ENCODE data around the gene ATP8A2. TPM values are rescaled to one million over a fixed set of nuclear protein-coding genes. Genes with fewer than 3 reads are reported as not detected.
"Not testable (repeated sequence)": the region's sequence is repeated elsewhere in the genome, so short reads cannot be mapped to it uniquely, and the experiment has no call there.

Gene ATP8A2
- polyA plus RNA-seq, 3 donors from 2014 or later, result 0.20 to 0.38 TPM; not detected in 1

DNA sequence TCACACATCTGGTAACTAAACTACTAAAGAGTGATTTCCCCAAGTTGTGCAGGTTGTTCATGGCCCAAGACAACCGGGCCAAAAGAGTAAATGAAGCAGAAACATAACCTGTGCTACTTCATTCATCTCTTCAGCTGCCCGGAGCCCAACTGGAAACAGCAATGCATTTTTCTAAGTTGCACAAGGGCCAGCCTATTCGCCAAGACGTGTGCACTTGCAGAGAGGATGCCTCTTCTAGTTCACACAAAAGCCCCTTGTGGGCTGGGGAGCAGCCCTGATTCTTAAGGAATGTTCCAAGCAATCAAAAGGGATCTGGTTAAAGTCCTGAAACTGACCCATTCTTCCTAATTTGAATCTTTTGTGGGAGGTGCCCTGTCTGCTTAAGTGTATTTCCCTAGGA is 404.2 kb downstream of the ATP8A2 start:
- Mint-ChIP-seq H3K4me1 (no peaks in the 10 kb centered on the region), H3K4me3 (no peak overlapping the region), H3K27ac (no peak overlapping the region), H3K36me3 (no peaks in the 10 kb centered on the region), H3K9me3 (no peaks in the 10 kb centered on the region), H3K27me3 (ENCODE audit: low read depth in 3 of 3) (peaks cover 0 to 8% (median 0%) of the 10 kb centered on the region in 3 donors)
- no peak for DNase-seq

DNA sequence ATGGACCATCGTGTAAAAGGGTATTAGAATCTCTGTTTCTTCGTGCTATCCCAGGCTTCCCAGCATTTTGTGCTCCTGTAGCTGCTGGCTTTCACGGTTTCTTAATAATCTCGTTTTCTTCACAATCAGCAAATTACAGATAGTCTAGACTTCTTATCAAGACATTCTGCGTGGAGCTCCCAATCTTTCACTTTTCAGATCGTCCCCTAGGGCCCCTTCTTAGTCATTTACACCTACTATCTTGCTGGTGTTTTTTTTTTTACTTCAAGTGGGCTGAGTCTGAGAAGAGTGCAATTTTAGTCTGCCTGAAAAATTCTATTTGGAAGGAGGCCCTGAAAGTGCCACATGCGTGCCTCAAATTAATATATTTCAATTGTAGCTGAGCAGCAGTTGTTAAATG is 404.9 kb downstream of the ATP8A2 start:
- no peak for DNase-seq
- no peaks in the 10 kb centered on the region for H3K4me1 Mint-ChIP-seq
- no peak overlapping the region for H3K4me3 Mint-ChIP-seq
- H3K9me3 Mint-ChIP-seq, result no peaks in the 10 kb centered on the region
- no peaks in the 10 kb centered on the region for H3K36me3 Mint-ChIP-seq
- H3K27ac Mint-ChIP-seq, result no peak overlapping the region
- peaks cover 0 to 8% (median 0%) of the 10 kb centered on the region in 3 donors for H3K27me3 Mint-ChIP-seq (ENCODE audit: low read depth in 3 of 3)

DNA sequence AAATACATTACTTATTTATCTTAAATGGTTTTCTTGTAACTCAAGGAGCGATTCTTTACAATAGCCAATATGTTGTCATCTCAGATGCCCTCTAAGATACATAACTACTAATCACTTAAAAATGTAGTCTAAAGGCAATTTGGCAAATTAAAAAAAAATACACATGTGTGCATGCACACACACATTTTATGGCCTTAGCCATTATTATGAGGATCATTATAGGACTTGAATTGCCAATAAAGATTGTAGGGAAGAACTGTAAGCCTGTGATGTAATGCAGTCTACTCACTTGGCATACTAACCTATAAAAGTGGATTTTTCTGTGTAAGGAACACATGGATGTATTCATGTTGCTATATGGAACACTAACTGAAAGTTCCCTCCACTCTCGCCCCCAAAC is 405.7 kb downstream of the ATP8A2 start:
- Mint-ChIP-seq H3K4me1 (no peaks in the 10 kb centered on the region), H3K4me3 (no peak overlapping the region), H3K27ac (no peak overlapping the region), H3K27me3 (ENCODE audit: low read depth in 3 of 3) (peaks cover 0 to 4% (median 0%) of the 10 kb centered on the region in 3 donors), H3K9me3 (no peaks in the 10 kb centered on the region), H3K36me3 (no peaks in the 10 kb centered on the region)
- DNase-seq, result no peak

DNA sequence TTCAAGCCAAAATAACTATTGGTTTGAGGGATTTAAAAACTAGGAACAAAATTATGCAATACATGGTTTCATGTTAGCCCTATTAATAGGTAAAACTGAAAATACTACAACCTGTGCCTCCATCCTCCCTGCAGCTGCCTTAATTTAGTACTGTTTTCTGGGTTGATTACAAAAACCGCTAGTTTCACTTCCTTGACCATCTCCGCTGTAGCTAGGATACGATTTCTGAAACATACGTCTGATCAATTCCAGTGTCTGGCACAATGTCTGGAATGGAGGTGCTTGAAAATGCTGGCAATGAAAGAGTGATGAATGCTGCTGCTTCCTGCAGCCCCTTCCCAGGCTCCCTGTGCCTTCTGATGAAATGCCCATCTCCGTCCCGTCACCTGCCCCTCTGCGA is 406.6 kb downstream of the ATP8A2 start:
- Mint-ChIP-seq H3K27me3 (ENCODE audit: low read depth in 3 of 3) (peaks cover 0 to 4% (median 0%) of the 10 kb centered on the region in 3 donors), H3K9me3 (no peaks in the 10 kb centered on the region), H3K4me3 (no peak overlapping the region), H3K36me3 (no peaks in the 10 kb centered on the region), H3K27ac (no peak overlapping the region), H3K4me1 (no peaks in the 10 kb centered on the region)
- DNase-seq, result no peak

DNA sequence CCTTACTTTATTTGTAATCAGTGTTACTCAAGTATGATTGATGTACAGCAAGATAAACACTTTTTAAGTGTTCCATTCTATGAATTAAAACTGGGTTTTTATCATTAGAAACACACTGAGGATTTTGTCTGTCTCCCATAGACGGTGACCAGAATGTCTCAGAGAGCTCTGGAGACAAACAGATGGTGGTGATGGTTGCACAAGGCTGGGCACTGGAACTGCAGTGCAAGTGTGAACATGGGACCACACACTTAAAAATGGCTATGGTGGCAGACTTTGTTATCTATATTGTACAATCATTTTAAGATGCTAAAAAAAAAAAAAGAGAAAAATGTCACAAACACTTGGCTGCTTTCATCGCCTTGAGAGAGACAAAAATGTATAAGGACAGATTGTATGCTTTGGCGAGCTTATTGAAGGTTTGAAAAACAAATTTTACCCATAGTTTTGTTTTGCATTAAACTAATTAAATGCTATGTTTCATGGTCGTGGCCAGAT is 407.1 kb downstream of the ATP8A2 start:
- no peak overlapping the region for H3K27ac Mint-ChIP-seq

DNA sequence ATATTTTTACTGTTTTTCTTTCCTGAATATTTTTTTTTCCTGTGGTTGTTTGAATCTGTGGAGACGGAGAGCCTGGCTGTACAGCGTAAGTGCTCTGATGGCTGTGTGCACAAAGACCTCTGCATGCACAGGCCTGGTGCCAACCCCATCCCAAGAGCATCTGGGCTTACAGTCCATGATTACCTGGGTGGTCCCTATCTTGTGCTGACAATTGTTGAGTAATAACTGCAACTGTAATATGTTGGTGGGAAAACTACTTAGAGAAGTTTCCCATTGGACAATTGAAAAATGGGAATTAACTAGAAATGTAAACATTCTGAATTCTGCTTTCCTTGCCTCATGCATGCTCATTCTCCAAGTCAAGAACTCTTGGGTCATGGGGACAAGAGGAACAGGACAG is 411.3 kb downstream of the ATP8A2 start:
- Mint-ChIP-seq H3K27ac (no peak overlapping the region), H3K4me3 (no peak overlapping the region), H3K4me1 (no peaks in the 10 kb centered on the region), H3K27me3 (ENCODE audit: low read depth in 3 of 3) (peaks cover 0 to 2% (median 0%) of the 10 kb centered on the region in 3 donors), H3K9me3 (no peaks in the 10 kb centered on the region), H3K36me3 (no peaks in the 10 kb centered on the region)
- DNase-seq, result no peak

More for the DNA sequence above, 407.1 kb downstream of the ATP8A2 start:
- DNase-seq, result no peak
- Mint-ChIP-seq H3K27me3 (ENCODE audit: low read depth in 3 of 3) (peaks cover 0 to 4% (median 0%) of the 10 kb centered on the region in 3 donors), H3K4me1 (no peaks in the 10 kb centered on the region), H3K4me3 (no peak overlapping the region), H3K9me3 (no peaks in the 10 kb centered on the region), H3K36me3 (no peaks in the 10 kb centered on the region)

DNA sequence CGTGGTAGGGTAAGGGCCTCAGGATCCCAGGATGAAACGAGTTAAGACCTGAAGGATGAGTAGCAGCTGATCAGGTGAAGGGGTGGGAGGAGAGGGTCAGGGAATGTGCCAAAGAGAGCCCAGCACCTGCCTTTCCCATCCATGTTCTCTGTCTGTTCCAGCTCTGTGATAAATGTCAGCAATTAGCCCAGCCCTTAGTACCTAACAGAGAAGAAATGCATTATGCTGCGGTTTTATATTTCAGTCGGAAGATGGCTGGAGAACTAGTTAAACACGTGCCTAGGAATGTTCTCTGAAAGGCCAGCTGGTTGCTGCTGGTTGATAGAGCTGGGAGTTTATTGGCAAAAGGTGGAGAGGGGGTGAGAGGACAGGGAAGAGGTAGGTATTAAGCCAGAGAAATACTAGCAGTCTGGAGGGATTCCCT is 411.8 kb downstream of the ATP8A2 start:
- Mint-ChIP-seq H3K4me1 (no peaks in the 10 kb centered on the region), H3K27ac (no peak overlapping the region), H3K4me3 (no peak overlapping the region), H3K36me3 (no peaks in the 10 kb centered on the region), H3K27me3 (ENCODE audit: low read depth in 3 of 3) (peaks cover 0 to 2% (median 0%) of the 10 kb centered on the region in 3 donors), H3K9me3 (no peaks in the 10 kb centered on the region)
- no peak for DNase-seq

DNA sequence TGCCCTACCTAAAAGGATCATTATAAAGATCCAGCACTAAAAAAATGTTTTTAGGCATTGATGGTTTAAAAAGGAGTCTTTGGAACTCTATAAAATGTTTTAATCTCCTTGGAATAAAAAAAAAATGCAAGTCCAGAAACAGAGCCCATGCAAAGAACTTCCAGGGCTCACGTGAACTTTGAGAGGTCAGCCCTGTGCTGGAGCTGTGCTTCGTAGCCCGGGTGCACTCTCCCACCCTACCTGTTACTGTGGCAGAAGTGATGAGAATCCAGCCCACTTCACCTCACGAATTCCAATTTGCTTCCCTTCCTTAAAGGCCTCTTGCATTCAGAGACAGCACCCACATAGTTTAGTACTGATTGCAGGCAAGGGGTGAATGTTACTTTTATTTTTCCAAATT is 412.3 kb downstream of the ATP8A2 start:
- H3K4me3 Mint-ChIP-seq, result no peak overlapping the region
- H3K4me1 Mint-ChIP-seq, result no peaks in the 10 kb centered on the region
- H3K9me3 Mint-ChIP-seq, result no peaks in the 10 kb centered on the region
- H3K27ac Mint-ChIP-seq, result no peak overlapping the region
- no peaks in the 10 kb centered on the region for H3K36me3 Mint-ChIP-seq
- peaks cover 0 to 2% (median 0%) of the 10 kb centered on the region in 3 donors for H3K27me3 Mint-ChIP-seq (ENCODE audit: low read depth in 3 of 3)
- no peak for DNase-seq

DNA sequence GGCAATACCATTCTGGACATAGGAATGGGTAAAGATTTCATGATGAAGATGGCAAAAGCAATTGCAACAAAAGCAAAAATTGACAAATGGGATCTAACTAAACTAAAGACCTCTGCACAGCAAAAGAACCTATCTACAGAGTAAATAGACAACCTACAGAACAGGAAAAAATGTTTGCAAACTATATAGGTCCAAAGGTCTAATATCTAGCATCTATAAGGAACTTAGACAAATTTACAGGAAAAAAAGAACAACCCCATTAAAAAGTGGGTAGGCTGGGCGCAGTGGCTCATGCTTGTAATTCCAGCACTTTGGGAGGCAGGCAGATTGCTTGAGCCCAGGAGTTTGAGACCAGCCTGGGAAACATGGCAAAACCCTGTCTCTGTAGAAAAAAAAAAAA is 418.4 kb downstream of the ATP8A2 start:
- not testable (repeated sequence) for H3K27ac Mint-ChIP-seq; H3K27me3 Mint-ChIP-seq (ENCODE audit: low read depth in 3 of 3); H3K36me3 Mint-ChIP-seq; H3K4me1 Mint-ChIP-seq; H3K9me3 Mint-ChIP-seq; H3K4me3 Mint-ChIP-seq; DNase-seq

DNA sequence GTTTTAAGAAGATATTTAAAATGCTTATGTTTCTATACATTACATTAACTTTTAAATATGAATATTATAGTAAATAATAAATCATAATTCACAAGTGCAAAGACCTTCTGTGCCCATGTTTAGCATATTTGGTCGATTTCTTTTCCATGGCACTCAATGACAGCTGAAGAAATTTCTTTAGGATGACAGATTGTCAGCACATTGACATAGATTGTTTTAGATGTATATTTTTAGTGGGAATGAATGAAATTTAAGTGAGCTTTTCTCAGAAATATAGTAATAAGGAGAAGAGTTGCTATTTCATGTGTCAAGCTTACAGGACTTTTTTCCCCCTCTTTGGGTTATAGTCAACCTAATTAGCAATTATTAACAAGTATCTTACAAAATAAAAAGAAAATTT is 423.5 kb downstream of the ATP8A2 start:
- Mint-ChIP-seq H3K9me3 (no peaks in the 10 kb centered on the region), H3K27ac (no peak overlapping the region), H3K4me1 (no peaks in the 10 kb centered on the region), H3K36me3 (peaks cover 0 to 3% (median 0%) of the 10 kb centered on the region in 3 donors), H3K27me3 (ENCODE audit: low read depth in 3 of 3) (peaks cover 0 to 1% (median 0%) of the 10 kb centered on the region in 3 donors), H3K4me3 (no peak overlapping the region)
- no peak for DNase-seq

DNA sequence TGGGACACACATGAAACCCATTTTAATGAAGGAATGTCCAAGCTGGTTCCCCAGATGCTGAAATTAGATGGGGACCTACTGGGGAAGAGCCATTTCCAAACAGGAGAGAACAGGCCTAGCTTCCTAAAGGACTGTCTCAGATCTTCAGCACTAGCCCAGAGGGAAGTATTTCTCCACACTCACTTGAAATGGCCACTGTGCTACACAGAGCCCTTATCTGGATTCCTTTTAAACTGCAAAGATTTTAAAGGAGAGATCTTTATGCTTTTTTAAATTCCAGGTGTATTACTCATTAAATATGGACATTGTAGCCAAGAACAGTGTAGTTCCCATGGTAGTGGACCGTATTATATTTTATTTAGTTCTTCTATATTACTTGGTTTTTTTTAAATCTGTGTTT is 424.7 kb downstream of the ATP8A2 start:
- no peak overlapping the region for H3K27ac Mint-ChIP-seq
- no peaks in the 10 kb centered on the region for H3K9me3 Mint-ChIP-seq
- DNase-seq, result no peak
- no peaks in the 10 kb centered on the region for H3K4me1 Mint-ChIP-seq
- peaks cover 0 to 1% (median 0%) of the 10 kb centered on the region in 3 donors for H3K27me3 Mint-ChIP-seq (ENCODE audit: low read depth in 3 of 3)
- peaks cover 0 to 3% (median 0%) of the 10 kb centered on the region in 3 donors for H3K36me3 Mint-ChIP-seq
- H3K4me3 Mint-ChIP-seq, result no peak overlapping the region

DNA sequence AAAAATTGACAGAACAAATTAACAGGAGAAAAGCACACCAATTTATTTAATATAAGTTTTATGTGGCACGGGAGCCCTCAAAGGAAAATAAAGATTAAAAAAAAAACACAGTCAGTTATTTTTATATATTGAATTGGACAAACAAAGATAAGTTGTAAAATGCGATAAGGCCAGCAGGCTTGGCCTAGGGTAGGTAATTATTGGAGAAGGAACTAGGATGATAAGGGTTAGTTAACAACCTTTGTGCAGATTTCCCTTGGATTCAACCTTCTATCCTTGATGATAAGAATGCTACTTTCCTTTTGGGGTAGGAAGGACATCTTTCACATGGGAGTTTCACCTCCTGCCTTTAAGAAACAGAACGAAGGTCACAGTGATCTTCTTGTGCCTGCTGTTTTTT is 427.2 kb downstream of the ATP8A2 start:
- Mint-ChIP-seq H3K27ac (no peak overlapping the region), H3K36me3 (no peaks in the 10 kb centered on the region), H3K4me3 (no peak overlapping the region), H3K27me3 (ENCODE audit: low read depth in 3 of 3) (no peaks in the 10 kb centered on the region), H3K9me3 (no peaks in the 10 kb centered on the region), H3K4me1 (peaks cover 7% of the 10 kb centered on the region in 2 donors)
- no peak for DNase-seq

DNA sequence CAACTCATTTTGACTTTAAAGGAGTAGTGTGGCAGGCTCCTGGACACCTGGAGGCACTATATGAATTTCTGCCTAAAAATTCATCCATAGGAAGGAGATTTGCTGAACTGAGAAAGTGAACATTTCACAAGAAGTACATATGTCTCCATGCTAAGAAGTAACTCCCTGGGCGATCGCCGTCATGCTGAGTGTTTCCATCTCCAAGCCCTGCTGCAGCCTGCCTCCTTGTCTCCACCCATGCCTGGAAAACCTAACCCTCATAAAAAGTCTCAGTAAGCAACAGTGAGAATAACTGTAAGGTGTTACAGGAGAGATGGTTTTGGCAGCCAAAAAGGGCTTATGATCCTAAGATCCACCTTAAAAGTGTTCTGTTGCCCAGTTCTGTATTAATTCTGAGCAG is 428.7 kb downstream of the ATP8A2 start:
- H3K4me3 Mint-ChIP-seq, result no peak overlapping the region
- no peaks in the 10 kb centered on the region for H3K9me3 Mint-ChIP-seq
- DNase-seq, result no peak
- H3K4me1 Mint-ChIP-seq, result peaks cover 7% of the 10 kb centered on the region in 2 donors
- no peaks in the 10 kb centered on the region for H3K27me3 Mint-ChIP-seq (ENCODE audit: low read depth in 3 of 3)
- no peak overlapping the region for H3K27ac Mint-ChIP-seq
- H3K36me3 Mint-ChIP-seq, result no peaks in the 10 kb centered on the region

DNA sequence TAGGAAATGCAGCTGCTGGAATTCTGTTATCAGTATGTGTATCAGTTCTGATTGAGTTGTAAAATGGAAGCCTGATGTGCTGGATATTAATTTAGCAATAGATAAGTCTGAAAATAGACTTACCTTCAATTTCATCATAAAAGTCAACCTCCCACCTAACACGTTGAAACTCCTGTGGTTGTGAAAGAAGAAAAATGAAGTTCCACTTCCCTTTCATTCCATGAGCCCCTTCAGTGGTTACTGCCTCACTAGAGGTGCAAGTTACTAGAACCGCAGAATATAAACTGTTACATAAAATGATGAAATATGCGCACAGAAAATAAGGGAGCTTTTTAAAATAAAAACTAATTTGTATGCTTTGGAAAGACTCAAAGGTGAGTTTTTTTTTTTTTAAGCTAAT is 430.8 kb downstream of the ATP8A2 start:
- Mint-ChIP-seq H3K27me3 (ENCODE audit: low read depth in 3 of 3) (no peaks in the 10 kb centered on the region), H3K4me1 (peaks cover 7% of the 10 kb centered on the region in 2 donors), H3K36me3 (no peaks in the 10 kb centered on the region), H3K9me3 (no peaks in the 10 kb centered on the region), H3K27ac (no peak overlapping the region), H3K4me3 (no peak overlapping the region)
- no peak for DNase-seq

DNA sequence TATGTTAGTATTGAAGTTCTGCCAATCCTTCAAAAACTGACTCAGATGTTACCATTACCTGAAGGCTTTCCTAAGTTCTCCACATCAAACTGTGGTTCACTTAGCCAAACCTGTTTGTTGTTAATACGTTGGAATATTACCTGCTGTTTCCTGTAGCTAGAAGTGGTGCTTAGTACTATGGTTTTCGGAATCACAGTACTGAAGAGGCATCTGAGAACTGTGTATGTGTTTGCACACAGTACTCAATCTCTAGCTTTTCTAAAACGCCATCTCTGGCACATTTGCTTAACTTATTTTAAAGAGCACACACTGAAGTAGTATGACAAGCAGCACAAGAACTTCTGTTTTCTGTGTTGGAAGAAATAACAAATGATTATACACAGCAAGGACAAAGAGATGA is 431.9 kb downstream of the ATP8A2 start:
- Mint-ChIP-seq H3K9me3 (no peaks in the 10 kb centered on the region), H3K27ac (no peak overlapping the region), H3K4me1 (peaks cover 7% of the 10 kb centered on the region in 2 donors), H3K36me3 (no peaks in the 10 kb centered on the region), H3K27me3 (ENCODE audit: low read depth in 3 of 3) (no peaks in the 10 kb centered on the region), H3K4me3 (no peak overlapping the region)
- no peak for DNase-seq

Data from immature natural killer cell (primary cell).